Right cardiac atrium (tissue), 5 donors: Measurements from ENCODE around the gene CARMIL1. TPM values are rescaled to one million over a fixed set of nuclear protein-coding genes. Genes with fewer than 3 reads are reported as not detected.
A peak's percentile ranks its signal among the peaks of the same experiment; 100 is the strongest.

Experiments used
- ATAC-seq, 2 donors: fragments of 200-7000 bp; cut with Tn5 transposase; one replicate each; pipeline versions ENCODE4 v1.8.0 to v1.9.1; 2020; ENCODE audit warnings: moderate library complexity in 2 of 2, mild to moderate bottlenecking in 1 of 2
- DNase-seq, 3 donors: peaks; one replicate each; pipeline ENCODE4 v3.0.0-alpha.2; 2020
- H3K27ac ChIP-seq: one replicate; pipeline ENCODE4 v1.5.1; 2013; ENCODE audit warnings: mild to moderate bottlenecking, low read length, control low read depth, moderate library complexity
- H3K27me3 ChIP-seq: one replicate; pipeline ENCODE4 v1.6.1; 2013; ENCODE audit not compliant: control insufficient read depth, insufficient read depth
- H3K4me1 ChIP-seq: one replicate; pipeline ENCODE4 v1.6.1; 2013; ENCODE audit warnings: low read length; ENCODE audit not compliant: control insufficient read depth, insufficient read depth
- H3K4me3 ChIP-seq: one replicate; pipeline ENCODE4 v1.5.1; 2013; ENCODE audit warnings: low read length, control low read depth
- H3K9me3 ChIP-seq: one replicate; pipeline ENCODE4 v1.6.1; 2013; ENCODE audit warnings: low read length; ENCODE audit not compliant: control insufficient read depth
- WGBS: extraction: QIAGEN DNeasy Blood & Tissue Kit; methylation state at CpG from one replicate; pipeline ENCODE4 v1.1.7; 2013; 5-methylcytosine and 5-hydroxymethylcytosine counted together
- intact Hi-C, 4 donors: fragments of 100-400 bp; cut with DNase I; formaldehyde crosslinking; loops; one replicate each; pipeline versions ENCODE4 v1.11.0 to v1.14.0; 2022 to 2023
- polyA plus RNA-seq: library from polyadenylated mRNA; stranded (reverse); fragments of 200-250 nt; gene quantifications from one replicate; pipeline ENCODE4 v1.2.3, GENCODE V29; 2013
- total RNA-seq, 4 donors: library from RNA; stranded (reverse); fragmentation: NEBNext Ultra II Directional; extraction: Animal tissue kit (Norgen Biotek cat#: 25700); gene quantifications; one replicate each; pipeline ENCODE4 v1.2.1, GENCODE V29; 2021
- donor health status: healthy with polysubstance abuse.
- donor health status: DM: no; HTN: yes; CAD: no.
- donor health status: DM: no; HTN: no; CAD: no.
- donor health status: DM: no; HTN: yes; CAD: no; lungs with severe emphysema.
- donor health status: DM: yes; HTN: yes; CAD: no.

Gene CARMIL1
- total and polyA plus RNA-seq, 5 donors: 9.5 to 19.8 (median 17.7) TPM

DNA sequence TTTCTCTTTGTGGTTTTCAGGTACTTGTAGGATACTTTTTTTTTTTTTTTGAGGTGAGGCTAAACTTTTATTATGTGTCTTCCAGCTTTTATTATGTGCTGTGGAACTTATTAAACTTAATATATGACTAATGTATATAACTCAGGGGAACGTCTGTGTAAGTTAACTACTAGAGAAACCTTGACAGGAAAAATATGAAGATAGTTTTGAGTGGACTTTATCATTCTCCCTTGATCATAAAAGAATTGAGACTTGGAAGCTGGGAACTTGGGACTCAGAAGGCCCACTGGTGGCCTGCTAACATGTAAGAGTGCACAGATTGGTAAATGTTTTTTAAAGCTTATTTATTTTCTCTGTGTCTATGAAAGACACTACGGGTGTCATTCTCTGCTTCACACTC lies 73.1 kb downstream of the CARMIL1 start:
- Histone ChIP-seq H3K4me3 (no peak overlapping the region), H3K27ac (no peak overlapping the region), H3K9me3 (no peaks in the 10 kb centered on the region), H3K27me3 (no peaks in the 10 kb centered on the region), H3K4me1 (no peaks in the 10 kb centered on the region)
- DNase-seq (no peak), ATAC-seq (no peak)
- WGBS: 66% methylated on average over 2 of the region's 2 CpGs
- intact Hi-C loops: no loop called here

DNA sequence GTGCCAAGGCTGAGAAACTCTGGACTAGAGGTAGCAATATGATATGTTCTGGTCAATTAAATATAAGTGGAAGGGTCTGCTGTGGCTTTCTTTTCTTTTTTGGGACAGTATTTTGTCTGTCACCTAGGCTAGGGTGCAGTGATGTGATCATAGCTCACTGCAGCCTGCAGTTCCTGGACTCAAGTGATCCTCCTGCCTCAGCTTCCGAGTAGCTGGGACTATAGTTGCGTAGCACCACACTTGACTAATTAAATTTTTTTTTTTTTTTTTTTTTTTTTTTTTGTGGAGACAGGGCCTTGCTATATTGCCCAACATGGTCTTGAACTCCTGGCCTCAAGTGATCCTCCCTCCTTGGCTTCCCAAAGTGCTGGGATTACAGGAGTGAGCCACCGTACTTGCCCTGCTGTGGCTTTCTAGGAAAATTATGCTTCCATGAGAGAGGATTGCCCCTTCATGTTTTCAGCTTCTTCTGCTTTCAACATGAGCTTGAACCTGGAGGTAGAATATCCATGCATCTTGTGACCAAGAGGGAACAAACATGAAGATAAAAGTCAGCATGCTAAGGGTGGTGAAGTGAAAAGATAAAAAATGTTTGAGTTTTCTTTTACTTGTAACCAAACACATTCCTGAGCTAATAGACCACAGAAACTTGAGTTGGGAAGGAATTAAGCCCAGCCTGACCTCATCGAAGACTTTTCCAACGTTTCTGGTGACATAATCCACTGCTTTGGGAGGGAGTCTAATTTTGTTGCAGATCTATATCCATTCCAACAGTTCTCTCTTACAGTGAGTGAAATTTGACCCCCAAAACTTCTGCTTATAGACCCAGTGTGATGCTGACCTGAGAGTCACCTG lies 75.1 kb downstream of the CARMIL1 start:
- ATAC-seq: peak; percentile 30 to 34
- no peaks in the 10 kb centered on the region for H3K9me3 ChIP-seq
- DNase-seq: no peak
- H3K4me3 ChIP-seq: no peak overlapping the region
- peak overlapping the region; percentile 52 for H3K27ac ChIP-seq
- peaks cover 3% of the 10 kb centered on the region for H3K4me1 ChIP-seq
- intact Hi-C loops: no loop called here
- H3K27me3 ChIP-seq: no peaks in the 10 kb centered on the region
- 60% methylated on average over 5 of the region's 5 CpGs for WGBS

DNA sequence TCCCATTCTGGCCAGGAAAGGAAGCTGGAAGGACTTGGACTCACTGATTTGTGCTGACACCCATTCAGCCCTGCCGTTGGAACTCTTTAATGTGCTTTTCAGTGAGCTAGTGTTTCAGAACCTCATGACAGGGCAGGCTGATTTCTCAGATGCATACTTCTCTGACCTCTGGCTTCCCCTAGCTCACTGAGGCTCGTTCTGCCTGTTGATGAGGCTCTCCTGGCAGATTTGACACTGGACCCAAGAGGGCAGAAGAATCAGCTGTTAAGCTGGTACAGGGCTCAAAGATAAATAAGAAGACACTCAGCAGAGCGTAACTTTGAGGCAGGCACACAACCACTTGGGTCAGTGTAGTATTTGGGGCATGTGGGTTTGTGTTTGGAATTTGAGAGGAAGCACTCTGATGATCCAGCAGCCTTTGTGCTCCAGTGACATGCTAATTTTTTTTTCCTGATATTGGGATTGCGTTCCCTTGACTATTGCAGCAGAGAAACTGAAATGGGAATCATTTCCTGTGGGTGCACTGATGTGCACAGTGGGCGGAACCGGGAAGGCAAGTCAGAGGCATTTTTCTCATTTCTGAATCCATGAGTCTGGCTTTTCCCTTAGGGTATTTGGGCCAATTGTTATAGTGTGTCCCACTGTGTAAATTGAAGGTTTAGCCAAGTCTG lies 80.2 kb downstream of the CARMIL1 start:
- Histone ChIP-seq H3K27me3 (no peaks in the 10 kb centered on the region), H3K4me1 (peaks cover 10% of the 10 kb centered on the region), H3K9me3 (no peaks in the 10 kb centered on the region), H3K4me3 (no peak overlapping the region), H3K27ac (peak overlapping the region; percentile 91)
- 24% methylated on average over 6 of the region's 6 CpGs for WGBS
- intact Hi-C loops: no loop called here
- peak; percentile 48 to 80 (median 60) for DNase-seq
- peak; percentile 85 to 91 for ATAC-seq

DNA sequence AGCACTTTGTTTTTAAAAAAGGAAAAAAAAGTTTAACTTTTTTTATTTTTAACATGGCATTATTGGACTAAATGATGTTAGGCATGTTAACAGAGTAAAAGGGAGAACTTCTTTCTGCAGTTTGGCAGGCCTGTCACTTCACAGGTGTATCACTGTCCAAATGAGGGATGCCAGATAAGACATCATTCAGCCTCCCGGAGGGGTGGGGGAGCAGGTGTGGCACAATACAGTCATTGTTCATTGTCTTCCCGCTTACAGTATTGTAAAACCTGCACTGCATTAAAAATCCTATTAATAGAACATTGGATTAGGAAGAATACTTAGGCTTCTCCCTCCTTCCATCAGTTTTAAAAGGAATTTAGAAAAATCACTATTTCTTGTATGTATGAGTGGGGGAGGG lies 80.7 kb downstream of the CARMIL1 start:
- Histone ChIP-seq H3K4me3 (no peak overlapping the region), H3K27me3 (no peaks in the 10 kb centered on the region), H3K4me1 (peaks cover 10% of the 10 kb centered on the region), H3K27ac (no peak overlapping the region), H3K9me3 (no peaks in the 10 kb centered on the region)
- intact Hi-C loops: no loop called here
- ATAC-seq (peak in 1 of 2 donors; percentile 5), DNase-seq (no peak)
- 44% methylated on average over 2 of the region's 2 CpGs for WGBS

DNA sequence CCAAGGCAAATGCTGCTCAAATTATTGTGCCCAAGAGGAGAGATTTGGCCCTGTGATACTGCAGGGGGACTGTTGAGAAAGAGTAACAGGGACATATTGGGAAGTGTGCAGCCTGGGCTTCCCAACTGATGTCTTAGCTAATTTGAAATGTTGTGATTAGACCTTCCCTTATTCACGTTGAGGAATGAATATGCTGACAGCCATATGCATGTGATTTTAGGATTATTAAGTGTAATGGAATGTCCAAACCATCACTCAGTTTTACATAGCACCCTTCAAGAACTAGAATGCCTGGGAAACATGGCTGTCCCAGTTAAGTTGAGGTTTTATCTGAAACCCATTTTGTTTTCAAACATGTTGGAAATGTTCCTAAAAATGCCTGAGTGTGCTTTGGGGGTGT lies 81.4 kb downstream of the CARMIL1 start:
- ATAC-seq: no peak
- intact Hi-C loops: no loop called here
- Histone ChIP-seq H3K27ac (no peak overlapping the region), H3K4me3 (no peak overlapping the region), H3K9me3 (no peaks in the 10 kb centered on the region), H3K4me1 (peaks cover 11% of the 10 kb centered on the region), H3K27me3 (no peaks in the 10 kb centered on the region)
- WGBS: 28% methylated on average over 1 of the region's 1 CpG
- DNase-seq: no peak

DNA sequence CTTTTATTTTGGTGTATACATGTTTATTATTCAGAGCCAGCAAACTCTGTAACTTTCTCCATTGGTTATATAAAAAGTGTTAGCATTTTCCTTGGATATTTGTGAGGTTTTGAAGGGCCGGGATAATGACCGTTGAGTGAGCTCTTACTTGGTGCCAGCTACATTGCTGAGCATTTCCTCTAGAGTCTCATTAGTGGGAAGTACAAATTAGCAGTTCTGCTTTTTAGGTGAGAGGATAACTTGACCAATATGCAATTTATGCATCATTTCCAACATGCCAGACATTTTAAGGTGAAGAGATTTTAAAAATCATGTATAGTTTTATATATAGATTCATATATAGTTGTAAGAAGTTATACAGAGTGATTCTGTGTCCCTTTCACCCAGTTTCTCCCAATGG lies 84.3 kb downstream of the CARMIL1 start:
- Histone ChIP-seq H3K4me3 (no peak overlapping the region), H3K27me3 (no peaks in the 10 kb centered on the region), H3K4me1 (peaks cover 17% of the 10 kb centered on the region), H3K9me3 (no peaks in the 10 kb centered on the region), H3K27ac (no peak overlapping the region)
- ATAC-seq (no peak), DNase-seq (no peak)
- WGBS: 38% methylated on average over 2 of the region's 2 CpGs
- intact Hi-C loops: no loop called here

DNA sequence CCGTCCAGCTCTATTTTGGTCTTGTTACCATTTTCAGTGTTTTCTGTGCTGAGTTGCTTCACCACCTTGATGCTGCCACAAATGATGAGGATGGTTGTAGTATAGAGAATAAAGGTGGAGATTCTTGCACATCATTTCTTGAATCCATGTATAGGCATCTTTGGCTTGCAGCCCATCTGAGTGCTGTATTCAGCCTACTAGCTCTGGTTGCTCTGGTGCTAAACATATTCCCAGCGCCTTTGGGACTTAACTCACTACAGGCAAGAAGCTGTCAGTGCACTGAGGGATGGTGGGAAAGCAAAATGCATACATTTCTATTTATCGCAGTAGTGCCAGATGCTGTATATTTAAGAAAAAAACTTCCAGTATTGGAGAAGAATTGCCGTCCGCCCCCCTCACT lies 86.0 kb downstream of the CARMIL1 start:
- H3K27me3 ChIP-seq: no peaks in the 10 kb centered on the region
- H3K27ac ChIP-seq: no peak overlapping the region
- ATAC-seq (no peak), DNase-seq (no peak)
- intact Hi-C loops: no loop called here
- H3K4me1 ChIP-seq: peaks cover 15% of the 10 kb centered on the region
- no peaks in the 10 kb centered on the region for H3K9me3 ChIP-seq
- H3K4me3 ChIP-seq: no peak overlapping the region
- WGBS: 88% methylated on average over 5 of the region's 5 CpGs

DNA sequence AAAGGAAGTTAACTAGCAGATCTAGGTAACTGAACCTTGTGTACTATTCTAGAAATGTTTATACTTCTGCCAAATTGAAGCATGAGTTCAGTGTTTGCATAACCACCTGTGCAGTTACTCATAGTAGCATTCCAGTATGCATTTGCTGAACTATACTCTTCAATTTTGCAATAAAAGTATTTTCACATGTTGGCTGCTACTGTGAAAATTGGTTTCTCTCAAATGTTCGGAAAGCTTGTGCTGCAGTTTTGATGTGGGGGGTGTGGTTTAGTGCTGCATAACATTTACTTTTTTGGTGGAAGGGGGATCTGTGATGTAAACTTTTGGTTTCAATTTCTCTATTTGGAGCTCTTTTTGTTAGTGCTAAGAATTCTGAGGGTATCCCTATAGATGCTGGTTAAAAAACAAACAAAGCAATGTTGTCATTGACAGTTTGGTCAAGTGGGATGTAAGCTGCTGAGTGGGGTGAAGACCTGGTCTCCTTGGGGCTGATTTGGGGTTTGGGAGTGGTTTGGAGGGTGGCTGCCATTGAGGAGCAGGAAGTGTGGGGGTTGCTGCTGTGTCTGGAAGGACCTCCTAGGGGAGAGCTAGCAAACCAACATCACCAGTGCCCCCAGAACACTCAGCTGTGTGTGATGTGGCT lies 87.8 kb downstream of the CARMIL1 start:
- H3K9me3 ChIP-seq: no peaks in the 10 kb centered on the region
- no peaks in the 10 kb centered on the region for H3K27me3 ChIP-seq
- WGBS: 66% methylated on average over 1 of the region's 1 CpG
- H3K4me1 ChIP-seq: peaks cover 15% of the 10 kb centered on the region
- DNase-seq (no peak), ATAC-seq (no peak)
- no peak overlapping the region for H3K4me3 ChIP-seq
- H3K27ac ChIP-seq: no peak overlapping the region
- intact Hi-C loops: no loop called here

DNA sequence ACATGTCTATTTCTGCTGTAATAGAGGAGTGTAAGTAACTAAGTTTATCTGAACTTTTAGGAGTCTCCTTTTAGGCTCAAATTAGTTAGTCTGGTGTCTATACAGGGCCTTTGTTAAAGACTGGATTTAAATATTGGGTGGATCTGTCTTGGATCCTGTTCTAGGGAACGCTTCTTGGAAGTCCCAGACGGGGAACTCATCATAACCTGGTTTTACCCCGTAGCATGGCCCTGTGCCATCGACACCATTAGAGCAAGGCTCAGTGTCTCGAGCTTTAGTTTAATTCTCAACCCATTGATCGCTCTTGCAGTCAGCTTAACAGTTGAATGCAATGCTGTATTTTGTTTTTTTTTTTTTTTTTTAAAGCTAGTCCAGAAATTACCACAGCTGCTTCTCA lies 89.9 kb downstream of the CARMIL1 start:
- peak overlapping the region; percentile 57 for H3K27ac ChIP-seq
- WGBS: 39% methylated on average over 6 of the region's 6 CpGs
- no peaks in the 10 kb centered on the region for H3K9me3 ChIP-seq
- H3K4me1 ChIP-seq: peaks cover 11% of the 10 kb centered on the region
- DNase-seq (peak in 2 of 3 donors; percentile 41 to 78), ATAC-seq (peak; percentile 60 to 66)
- no peaks in the 10 kb centered on the region for H3K27me3 ChIP-seq
- H3K4me3 ChIP-seq: no peak overlapping the region
- intact Hi-C loops: no loop called here

DNA sequence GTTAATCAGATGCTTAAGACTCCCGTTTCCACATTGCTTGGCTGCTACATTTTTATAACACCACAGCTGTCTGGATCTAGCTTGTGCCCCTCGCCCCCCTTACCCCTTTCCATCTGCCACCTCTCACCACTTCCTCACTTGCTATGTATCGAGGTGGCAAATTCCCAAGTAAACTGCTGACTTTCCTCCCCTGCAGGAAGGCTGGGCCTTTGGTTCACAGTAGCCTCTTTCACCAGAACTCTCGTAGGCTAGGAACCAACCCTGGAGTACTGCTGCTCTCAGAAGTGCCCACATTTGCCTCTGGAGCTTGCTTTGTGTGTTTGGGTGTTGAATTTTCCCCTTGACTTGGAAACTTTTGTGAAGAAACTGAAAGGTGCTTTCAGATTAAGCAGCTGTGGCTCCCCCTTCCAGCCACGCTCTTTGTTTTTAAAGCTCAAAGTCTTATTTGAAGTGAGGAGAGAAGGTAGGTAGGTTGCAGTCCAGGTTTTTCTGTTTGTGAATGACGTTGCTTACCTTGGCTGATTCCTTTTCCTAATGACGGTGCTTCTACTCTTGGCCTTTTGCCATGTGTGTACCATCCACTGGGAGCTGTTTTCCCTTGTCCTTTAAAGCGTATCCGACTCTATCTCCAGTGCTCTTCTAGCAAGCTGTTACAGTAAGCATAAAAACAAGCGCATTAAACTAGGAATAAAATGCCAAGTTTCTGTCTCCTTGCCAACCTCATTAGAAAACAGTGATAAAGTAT lies 90.4 kb downstream of the CARMIL1 start:
- ATAC-seq (peak; percentile 79 to 82), DNase-seq (peak; percentile 26 to 69 (median 54))
- Histone ChIP-seq H3K4me1 (peaks cover 10% of the 10 kb centered on the region), H3K27me3 (no peaks in the 10 kb centered on the region), H3K4me3 (no peak overlapping the region), H3K27ac (peak overlapping the region; percentile 34), H3K9me3 (no peaks in the 10 kb centered on the region)
- WGBS: 39% methylated on average over 10 of the region's 10 CpGs
- intact Hi-C loops: no loop called here
